GM12878 (cell line): Measurements from ENCODE around the gene RPL19. TPM values are rescaled to one million over a fixed set of nuclear protein-coding genes. Genes with fewer than 3 reads are reported as not detected.

Experiments used
- ATAC-seq: fragments of 200-7000 bp; cut with Tn5 transposase; 3 replicates; pipeline ENCODE4 v1.9.1; 2020; ENCODE audit warnings: mild to moderate bottlenecking, moderate library complexity
- BruUV-seq: library from RNA; stranded (reverse); fragments of 400-500 nt; replicated peaks from 2 replicates; lab custom pipeline; 2021; lab: Mats Ljungman, UMichigan
- CTCF ChIA-PET: fragments of 300-600 bp; sonication (Branson Sonifier 250); formaldehyde crosslinking; extraction: SDS; loops from one replicate; lab custom pipeline; 2021; ENCODE audit warnings: inconsistent platforms; lab: Yijun Ruan, JAX
- POLR2A ChIA-PET: fragments of 350-600 bp; formaldehyde crosslinking; extraction: SDS; loops from one replicate; lab custom pipeline; 2021; ENCODE audit warnings: inconsistent platforms; lab: Charles Lee
- RAD21 ChIA-PET: fragments of 300-600 bp; sonication (Branson Sonifier 250); formaldehyde crosslinking; loops from one replicate; lab custom pipeline; 2023; ENCODE audit warnings: antibody characterized with exemption; ENCODE audit not compliant: unreplicated experiment; lab: Charles Lee
- SMC1A ChIA-PET: fragments of 300-600 bp; sonication (Branson Sonifier 250); formaldehyde crosslinking; loops from one replicate; lab custom pipeline; 2023; ENCODE audit not compliant: unreplicated experiment, uncharacterized antibody; lab: Charles Lee
- DNase-seq: peaks from one replicate; pipeline ENCODE4 v3.0.0-alpha.2; 2011; ENCODE audit warnings: low read depth, low spot score
- FAIRE-seq: peaks from 3 replicates; lab custom pipeline; 2011; peaks lifted over from hg19 to GRCh38; lab: Jason Lieb, UNC
- H2AFZ ChIP-seq: 2 replicates; pipeline ENCODE4 v1.6.0; 2011; ENCODE audit warnings: low read depth, low read length, control low read depth; ENCODE audit not compliant: control insufficient read depth
- H3K27ac ChIP-seq: 2 replicates; pipeline ENCODE4 v1.5.1; 2011; ENCODE audit warnings: control low read depth; ENCODE audit not compliant: control insufficient read depth, insufficient read depth
- H3K27me3 ChIP-seq, 2 experiments: replicated peaks in 1 of 2; 2 replicates each; pipeline versions ENCODE4 v1.6.0 to v1.6.1; 2011; ENCODE audit warnings: low read length in 1 of 2; ENCODE audit not compliant: control insufficient read depth in 2 of 2, insufficient read depth in 2 of 2
- H3K36me3 ChIP-seq, 2 experiments: 2 replicates each; pipeline ENCODE4 v1.5.1; 2011; ENCODE audit warnings: low read length in 1 of 2; ENCODE audit not compliant: control insufficient read depth in 2 of 2, insufficient read depth in 2 of 2
- H3K4me1 ChIP-seq: 2 replicates; pipeline ENCODE4 v1.6.1; 2011; ENCODE audit warnings: mild to moderate bottlenecking, low read length, moderate library complexity, mixed read lengths; ENCODE audit not compliant: control insufficient read depth, insufficient read depth
- H3K4me2 ChIP-seq: 2 replicates; pipeline ENCODE4 v1.6.0; 2011; ENCODE audit warnings: control low read depth; ENCODE audit not compliant: control insufficient read depth, insufficient read depth
- H3K4me3 ChIP-seq: fragments of 200-600 bp; sonication (generic); 2 replicates; pipeline ENCODE4 v1.5.1; 2016
- H3K79me2 ChIP-seq: 2 replicates; pipeline ENCODE4 v1.6.0; 2011; ENCODE audit warnings: low read length; ENCODE audit not compliant: control insufficient read depth, insufficient read depth
- H3K9ac ChIP-seq: 2 replicates; pipeline ENCODE4 v1.8.0; 2011; ENCODE audit warnings: low read length, control low read depth, mixed read lengths; ENCODE audit not compliant: control insufficient read depth, insufficient read depth
- H3K9me3 ChIP-seq: replicated peaks from 3 replicates; pipeline ENCODE4 v1.5.1; 2011; ENCODE audit warnings: mild to moderate bottlenecking, low read length; ENCODE audit not compliant: control insufficient read depth, insufficient read depth
- H4K20me1 ChIP-seq: 2 replicates; pipeline ENCODE4 v1.6.0; 2011; ENCODE audit not compliant: control insufficient read depth, insufficient read depth
- CEBPB ChIP-seq, 2 experiments: fragments of 150-350 bp in 1 of 2; IDR thresholded peaks; 2 replicates each; pipeline ENCODE4 v1.6.1; 2012 to 2014; ENCODE audit warnings: low read depth in 2 of 2, low read length in 2 of 2, borderline replicate concordance in 1 of 2, inconsistent platforms in 1 of 2
- FOXK2 ChIP-seq: fragments of 450-650 bp; IDR thresholded peaks from 2 replicates; pipeline ENCODE4 v1.6.1; 2017; ENCODE audit warnings: mild to moderate bottlenecking, moderate library complexity
- KAT2A ChIP-seq: conservative IDR thresholded peaks from 2 replicates; pipeline ENCODE4 v1.6.1; 2011; ENCODE audit warnings: low read depth, low read length; ENCODE audit not compliant: control insufficient read depth
- MXI1 ChIP-seq: fragments of 150-350 bp; IDR thresholded peaks from 2 replicates; pipeline ENCODE4 v1.6.1; 2011; ENCODE audit warnings: low read depth, mild to moderate bottlenecking, inconsistent platforms, low read length, improper control_type of control experiment
- NR2C2 ChIP-seq: IDR thresholded peaks from 2 replicates; pipeline ENCODE4 v1.6.1; 2011; ENCODE audit warnings: borderline replicate concordance, low read depth; ENCODE audit not compliant: control insufficient read depth, insufficient read length
- NR2F1 ChIP-seq: fragments of 450-650 bp; conservative IDR thresholded peaks from 2 replicates; pipeline ENCODE4 v1.6.1; 2017; ENCODE audit warnings: mild to moderate bottlenecking
- PAX5 ChIP-seq: IDR thresholded peaks from 2 replicates; pipeline ENCODE4 v1.6.1; 2011; ENCODE audit warnings: low read depth, low read length, borderline replicate concordance
- PAX8 ChIP-seq: fragments of 450-650 bp; IDR thresholded peaks from 2 replicates; pipeline ENCODE4 v1.6.1; 2017; ENCODE audit warnings: mild to moderate bottlenecking, moderate library complexity
- RELA ChIP-seq: fragments of 450-650 bp; IDR thresholded peaks from 2 replicates; pipeline ENCODE4 v1.8.0; 2014; ENCODE audit warnings: borderline replicate concordance; ENCODE audit not compliant: partially characterized antibody
- SRF ChIP-seq, 2 experiments: IDR thresholded peaks; 2 replicates each; pipeline ENCODE4 v1.6.1; 2011; ENCODE audit warnings: low read depth in 2 of 2, low read length in 2 of 2, mild to moderate bottlenecking in 1 of 2, moderate library complexity in 1 of 2
- SUPT20H ChIP-seq: IDR thresholded peaks from 2 replicates; pipeline ENCODE4 v1.6.1; 2011; ENCODE audit warnings: low read depth, mild to moderate bottlenecking, low read length, moderate library complexity, borderline replicate concordance; ENCODE audit not compliant: control insufficient read depth
- TAF1 ChIP-seq: IDR thresholded peaks from 2 replicates; pipeline ENCODE4 v1.6.1; 2011; ENCODE audit warnings: mild to moderate bottlenecking, low read depth, low read length, borderline replicate concordance
- WGBS: methylation state at CpG from one replicate; pipeline ENCODE4 v1.1.6; 2016; ENCODE audit warnings: low lambda C conversion rate; ENCODE audit not compliant: insufficient replicate concordance, insufficient coverage; ENCODE audit errors: missing lambda C conversion rate; 5-methylcytosine and 5-hydroxymethylcytosine counted together
- in situ Hi-C: fragments of 300-500 bp; cut with MboI; formaldehyde crosslinking; loops from 9 replicates; pipeline ENCODE4 v1.14.3; 2018; ENCODE audit warnings: mixed read lengths
- intact Hi-C: fragments of 100-400 bp; cut with micrococcal nuclease; formaldehyde crosslinking; loops from one replicate; pipeline ENCODE4 v1.14.2; 2022; ENCODE audit not compliant: unreplicated experiment
- polyA plus RNA-seq, 11 experiments: library from polyadenylated mRNA; depleted of rRNA in 4 of 11; unstranded in 6 of 11; stranded (reverse) in 5 of 11; fragments of >200 nt; fragmentation: Nextera tagmentation in 4 of 11; fragmentation: Illumina TruSeq in 1 of 11; extraction: Ambion mirVana in 4 of 11; extraction: Trizol in 1 of 11; gene quantifications; 1 replicate in 1 of 11; 2 replicates in 10 of 11; pipeline versions ENCODE4 v1.2.1 to v1.2.3, GENCODE V29; 2011 to 2016; ENCODE audit warnings: inconsistent platforms in 2 of 11, missing spikeins in 2 of 11, low read depth in 1 of 11
- total RNA-seq, 4 experiments: library from RNA; depleted of rRNA in 3 of 4; stranded (reverse); fragments of >200 nt in 3 of 4; fragmentation: Illumina TruSeq in 1 of 4; extraction: Trizol in 1 of 4; gene quantifications; 2 replicates each; pipeline versions ENCODE4 v1.2.1 to v1.2.3, GENCODE V29; 2013 to 2021

Gene RPL19
- total and polyA plus RNA-seq, 10 of the 15 experiments (the other 5 are each of a cell fraction or from before 2014, with no cell fraction given): 1,862 to 5,536 (median 3,836) TPM

GRCh38 chr17:39219647-39220154 is 19.6 kb downstream of the RPL19 start:
- TF ChIP-seq KAT2A: no peak
- no peak for TF ChIP-seq FOXK2
- no peak for TF ChIP-seq SRF (IDR thresholded peaks at IDR 0.05; ENCODE audit: low read depth in 2 of 2, low read length in 2 of 2)
- no peak for TF ChIP-seq PAX8
- TF ChIP-seq NR2C2: no peak
- no peak for TF ChIP-seq CEBPB (IDR thresholded peaks at IDR 0.05; ENCODE audit: borderline replicate concordance in 1 of 2, low read depth in 2 of 2, low read length in 2 of 2)
- TF ChIP-seq RELA: no peak
- TF ChIP-seq NR2F1: no peak
- TF ChIP-seq PAX5: no peak
- no peak for TF ChIP-seq MXI1
- TF ChIP-seq TAF1: no peak
- TF ChIP-seq SUPT20H: no peak
- in situ Hi-C loops (no loop called here), intact Hi-C loops (no loop called here)
- H2AFZ ChIP-seq: no peak overlapping the region
- WGBS: 25% methylated on average over 8 of the region's 8 CpGs
- ChIA-PET POLR2A (no interaction called here), CTCF (interaction anchor here (0.7 to 1.4 kb wide), 3 partner anchors 13 to 23 kb away, joined by 3 to 7 read pairs (median 4); no protein-coding TSS in a partner anchor), RAD21 (interaction anchor here (1.2 kb wide), 1 partner anchor 25 kb away, joined by 3 read pairs; no protein-coding TSS in a partner anchor), SMC1A (interaction anchor here (1.6 kb wide), 1 partner anchor 12 kb away, joined by 5 read pairs; no protein-coding TSS in a partner anchor)
- H3K27ac ChIP-seq: no peak overlapping the region
- H4K20me1 ChIP-seq: no peaks in the 10 kb centered on the region
- BruUV-seq: no TSS peak
- H3K79me2 ChIP-seq: no peaks in the 10 kb centered on the region
- H3K4me1 ChIP-seq: no peaks in the 10 kb centered on the region
- FAIRE-seq: no peak
- DNase-seq: no peak
- no peak for ATAC-seq
- H3K9ac ChIP-seq: no peak overlapping the region
- no peak overlapping the region for H3K4me2 ChIP-seq
- peaks cover 1 to 6% of the 10 kb centered on the region in 2 experiments; a peak in 3 of 4 replicates for H3K27me3 ChIP-seq
- H3K9me3 ChIP-seq: no peaks in the 10 kb centered on the region
- no peak overlapping the region for H3K4me3 ChIP-seq
- no peaks in the 10 kb centered on the region for H3K36me3 ChIP-seq
